HepG2 (cell line): Measurements from ENCODE around the gene SPG7. TPM values are rescaled to one million over a fixed set of nuclear protein-coding genes. Genes with fewer than 3 reads are reported as not detected.

Experiments used
- ATRX ChIP-seq: sonication (generic); formaldehyde crosslinking; IDR thresholded peaks from 2 replicates; pipeline ENCODE4 v1.4.0; 2020; ENCODE audit warnings: missing genetic modification reagents, borderline replicate concordance
- CEBPG ChIP-seq: IDR thresholded peaks from 2 replicates; pipeline ENCODE4 v1.6.1; 2016
- NFE2 ChIP-seq: sonication (generic); formaldehyde crosslinking; IDR thresholded peaks from 2 replicates; pipeline ENCODE4 v1.4.0; 2020; ENCODE audit warnings: missing genetic modification reagents
- PHF5A ChIP-seq: IDR thresholded peaks from one replicate; pipeline ENCODE4 v1.6.1; 2018; ENCODE audit warnings: low read depth, missing genetic modification reagents; ENCODE audit not compliant: unreplicated experiment
- RBM39 ChIP-seq: fragments of 200-400 bp; formaldehyde crosslinking; IDR thresholded peaks from one replicate; pipeline ENCODE4 v1.6.1; 2018; ENCODE audit warnings: antibody characterized with exemption, mild to moderate bottlenecking, low read depth, low read length; ENCODE audit not compliant: poor library complexity, severe bottlenecking
- RFX3 ChIP-seq: IDR thresholded peaks from 2 replicates; pipeline ENCODE4 v1.6.1; 2016; ENCODE audit warnings: missing biosample characterization, missing genetic modification reagents
- SPEN ChIP-seq: sonication (generic); formaldehyde crosslinking; IDR thresholded peaks from 2 replicates; pipeline ENCODE4 v1.5.1; 2020; ENCODE audit warnings: low read depth, mild to moderate bottlenecking, missing genetic modification reagents
- TEAD3 ChIP-seq: optimal IDR thresholded peaks from 2 replicates; pipeline ENCODE3; 2016; ENCODE audit warnings: borderline replicate concordance
- ZFP82 ChIP-seq: sonication (generic); formaldehyde crosslinking; IDR thresholded peaks from 2 replicates; pipeline ENCODE4 v1.5.1; 2020; ENCODE audit warnings: mild to moderate bottlenecking, missing genetic modification reagents, borderline replicate concordance
- ZNF383 ChIP-seq: sonication (generic); formaldehyde crosslinking; IDR thresholded peaks from 2 replicates; pipeline ENCODE4 v1.4.0; 2020; ENCODE audit warnings: missing genetic modification reagents, mild to moderate bottlenecking, borderline replicate concordance
- ZNF564 ChIP-seq: sonication (generic); formaldehyde crosslinking; IDR thresholded peaks from 2 replicates; pipeline ENCODE4 v1.8.1; 2023; ENCODE audit warnings: mild to moderate bottlenecking, missing genetic modification reagents
- ZNF788 ChIP-seq: sonication (generic); formaldehyde crosslinking; IDR thresholded peaks from 2 replicates; pipeline ENCODE4 v1.5.0; 2020; ENCODE audit warnings: mild to moderate bottlenecking, missing genetic modification reagents, borderline replicate concordance
- ZNF790 ChIP-seq: sonication (generic); formaldehyde crosslinking; IDR thresholded peaks from 2 replicates; pipeline ENCODE4 v1.8.0; 2022; ENCODE audit warnings: missing genetic modification reagents, mild to moderate bottlenecking, borderline replicate concordance
- polyA plus RNA-seq, 8 experiments: library from polyadenylated mRNA; depleted of rRNA in 3 of 8; stranded (reverse) in 7 of 8; unstranded in 1 of 8; fragments of >200 nt; fragmentation: Illumina TruSeq in 4 of 8; extraction: Trizol in 4 of 8; gene quantifications; 2 replicates each; pipeline versions ENCODE4 v1.2.1 to v1.2.3, GENCODE V29; 2011 to 2016; ENCODE audit warnings: low read depth in 4 of 8, missing spikeins in 1 of 8, mixed read lengths in 1 of 8; ENCODE audit not compliant: insufficient read depth in 1 of 8
- total RNA-seq, 5 experiments: library from RNA; depleted of rRNA; stranded (reverse); fragments of >200 nt; fragmentation: Illumina TruSeq; extraction: Trizol; gene quantifications; 2 replicates each; pipeline ENCODE4 v1.2.3, GENCODE V29; 2016; ENCODE audit warnings: low read depth in 1 of 5
- TF ChIP-seq, protein P1 (sequence below): IDR thresholded peaks from 2 replicates; pipeline ENCODE4 v1.6.1; 2016; ENCODE audit warnings: control low read depth
- TF ChIP-seq, protein P2 (sequence below): sonication (generic); formaldehyde crosslinking; IDR thresholded peaks from 2 replicates; pipeline ENCODE4 v1.5.0; 2020; ENCODE audit warnings: mild to moderate bottlenecking, missing genetic modification reagents
- TF ChIP-seq, protein P3 (sequence below): sonication (generic); formaldehyde crosslinking; IDR thresholded peaks from 2 replicates; pipeline ENCODE4 v1.4.0; 2020; ENCODE audit warnings: missing genetic modification reagents
- TF ChIP-seq, protein P4 (sequence below): sonication (generic); formaldehyde crosslinking; IDR thresholded peaks from 2 replicates; pipeline ENCODE4 v1.4.0; 2020; ENCODE audit warnings: mild to moderate bottlenecking, missing genetic modification reagents
- TF ChIP-seq, protein P5 (sequence below): sonication (generic); formaldehyde crosslinking; IDR thresholded peaks from 2 replicates; pipeline ENCODE4 v1.5.1; 2020; ENCODE audit warnings: mild to moderate bottlenecking, missing genetic modification reagents, borderline replicate concordance

Gene SPG7
- total and polyA plus RNA-seq, 2 of the 13 experiments (the other 11 are each of a cell fraction or from before 2014, with no cell fraction given) = 66.0 to 136 TPM

DNA sequence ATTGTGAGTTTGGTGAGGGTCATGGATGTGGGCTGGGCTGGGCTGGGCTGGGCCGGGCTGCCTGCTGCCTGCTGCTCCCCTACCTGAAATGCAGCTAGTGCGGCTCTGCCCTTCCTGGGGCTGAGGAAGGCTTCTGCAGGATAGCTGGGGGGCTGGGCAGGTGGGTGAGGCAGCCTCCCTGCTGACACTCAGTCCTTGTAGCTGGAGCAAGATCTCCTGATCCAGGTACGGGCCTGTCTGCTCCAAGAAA, 57.0 kb downstream of the SPG7 start (continued):
- peak; percentile 2 for TF ChIP-seq PHF5A
- TF ChIP-seq, protein P1, sequence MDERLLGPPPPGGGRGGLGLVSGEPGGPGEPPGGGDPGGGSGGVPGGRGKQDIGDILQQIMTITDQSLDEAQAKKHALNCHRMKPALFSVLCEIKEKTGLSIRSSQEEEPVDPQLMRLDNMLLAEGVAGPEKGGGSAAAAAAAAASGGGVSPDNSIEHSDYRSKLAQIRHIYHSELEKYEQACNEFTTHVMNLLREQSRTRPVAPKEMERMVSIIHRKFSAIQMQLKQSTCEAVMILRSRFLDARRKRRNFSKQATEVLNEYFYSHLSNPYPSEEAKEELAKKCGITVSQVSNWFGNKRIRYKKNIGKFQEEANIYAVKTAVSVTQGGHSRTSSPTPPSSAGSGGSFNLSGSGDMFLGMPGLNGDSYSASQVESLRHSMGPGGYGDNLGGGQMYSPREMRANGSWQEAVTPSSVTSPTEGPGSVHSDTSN (CRISPR knock-in tag) = no peak
- TF ChIP-seq ZNF564 = 0 out of 2 replicates have a peak, but pooled peaks have one; percentile 9
- TF ChIP-seq CEBPG (CRISPR knock-in tag) = no peak
- TF ChIP-seq, protein P2, sequence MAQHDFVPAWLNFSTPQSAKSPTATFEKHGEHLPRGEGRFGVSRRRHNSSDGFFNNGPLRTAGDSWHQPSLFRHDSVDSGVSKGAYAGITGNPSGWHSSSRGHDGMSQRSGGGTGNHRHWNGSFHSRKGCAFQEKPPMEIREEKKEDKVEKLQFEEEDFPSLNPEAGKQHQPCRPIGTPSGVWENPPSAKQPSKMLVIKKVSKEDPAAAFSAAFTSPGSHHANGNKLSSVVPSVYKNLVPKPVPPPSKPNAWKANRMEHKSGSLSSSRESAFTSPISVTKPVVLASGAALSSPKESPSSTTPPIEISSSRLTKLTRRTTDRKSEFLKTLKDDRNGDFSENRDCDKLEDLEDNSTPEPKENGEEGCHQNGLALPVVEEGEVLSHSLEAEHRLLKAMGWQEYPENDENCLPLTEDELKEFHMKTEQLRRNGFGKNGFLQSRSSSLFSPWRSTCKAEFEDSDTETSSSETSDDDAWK (CRISPR knock-in tag) = no peak
- peak; percentile 13; the same call in 1 of the 2 replicates for TF ChIP-seq SPEN
- TF ChIP-seq NFE2 (CRISPR knock-in tag) = no peak
- no peak for TF ChIP-seq ZFP82 (CRISPR knock-in tag)
- no peak for TF ChIP-seq ATRX (CRISPR knock-in tag)
- TF ChIP-seq RFX3 (CRISPR knock-in tag) = no peak
- TF ChIP-seq RBM39 = no peak
- no peak for TF ChIP-seq TEAD3 (CRISPR knock-in tag)
- TF ChIP-seq, protein P3, sequence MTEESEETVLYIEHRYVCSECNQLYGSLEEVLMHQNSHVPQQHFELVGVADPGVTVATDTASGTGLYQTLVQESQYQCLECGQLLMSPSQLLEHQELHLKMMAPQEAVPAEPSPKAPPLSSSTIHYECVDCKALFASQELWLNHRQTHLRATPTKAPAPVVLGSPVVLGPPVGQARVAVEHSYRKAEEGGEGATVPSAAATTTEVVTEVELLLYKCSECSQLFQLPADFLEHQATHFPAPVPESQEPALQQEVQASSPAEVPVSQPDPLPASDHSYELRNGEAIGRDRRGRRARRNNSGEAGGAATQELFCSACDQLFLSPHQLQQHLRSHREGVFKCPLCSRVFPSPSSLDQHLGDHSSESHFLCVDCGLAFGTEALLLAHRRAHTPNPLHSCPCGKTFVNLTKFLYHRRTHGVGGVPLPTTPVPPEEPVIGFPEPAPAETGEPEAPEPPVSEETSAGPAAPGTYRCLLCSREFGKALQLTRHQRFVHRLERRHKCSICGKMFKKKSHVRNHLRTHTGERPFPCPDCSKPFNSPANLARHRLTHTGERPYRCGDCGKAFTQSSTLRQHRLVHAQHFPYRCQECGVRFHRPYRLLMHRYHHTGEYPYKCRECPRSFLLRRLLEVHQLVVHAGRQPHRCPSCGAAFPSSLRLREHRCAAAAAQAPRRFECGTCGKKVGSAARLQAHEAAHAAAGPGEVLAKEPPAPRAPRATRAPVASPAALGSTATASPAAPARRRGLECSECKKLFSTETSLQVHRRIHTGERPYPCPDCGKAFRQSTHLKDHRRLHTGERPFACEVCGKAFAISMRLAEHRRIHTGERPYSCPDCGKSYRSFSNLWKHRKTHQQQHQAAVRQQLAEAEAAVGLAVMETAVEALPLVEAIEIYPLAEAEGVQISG (CRISPR knock-in tag) = no peak
- TF ChIP-seq ZNF790 = 0 out of 2 replicates have a peak, but pooled peaks have one; percentile 44
- no peak for TF ChIP-seq ZNF383
- TF ChIP-seq ZNF788 = no peak
- TF ChIP-seq, protein P4, sequence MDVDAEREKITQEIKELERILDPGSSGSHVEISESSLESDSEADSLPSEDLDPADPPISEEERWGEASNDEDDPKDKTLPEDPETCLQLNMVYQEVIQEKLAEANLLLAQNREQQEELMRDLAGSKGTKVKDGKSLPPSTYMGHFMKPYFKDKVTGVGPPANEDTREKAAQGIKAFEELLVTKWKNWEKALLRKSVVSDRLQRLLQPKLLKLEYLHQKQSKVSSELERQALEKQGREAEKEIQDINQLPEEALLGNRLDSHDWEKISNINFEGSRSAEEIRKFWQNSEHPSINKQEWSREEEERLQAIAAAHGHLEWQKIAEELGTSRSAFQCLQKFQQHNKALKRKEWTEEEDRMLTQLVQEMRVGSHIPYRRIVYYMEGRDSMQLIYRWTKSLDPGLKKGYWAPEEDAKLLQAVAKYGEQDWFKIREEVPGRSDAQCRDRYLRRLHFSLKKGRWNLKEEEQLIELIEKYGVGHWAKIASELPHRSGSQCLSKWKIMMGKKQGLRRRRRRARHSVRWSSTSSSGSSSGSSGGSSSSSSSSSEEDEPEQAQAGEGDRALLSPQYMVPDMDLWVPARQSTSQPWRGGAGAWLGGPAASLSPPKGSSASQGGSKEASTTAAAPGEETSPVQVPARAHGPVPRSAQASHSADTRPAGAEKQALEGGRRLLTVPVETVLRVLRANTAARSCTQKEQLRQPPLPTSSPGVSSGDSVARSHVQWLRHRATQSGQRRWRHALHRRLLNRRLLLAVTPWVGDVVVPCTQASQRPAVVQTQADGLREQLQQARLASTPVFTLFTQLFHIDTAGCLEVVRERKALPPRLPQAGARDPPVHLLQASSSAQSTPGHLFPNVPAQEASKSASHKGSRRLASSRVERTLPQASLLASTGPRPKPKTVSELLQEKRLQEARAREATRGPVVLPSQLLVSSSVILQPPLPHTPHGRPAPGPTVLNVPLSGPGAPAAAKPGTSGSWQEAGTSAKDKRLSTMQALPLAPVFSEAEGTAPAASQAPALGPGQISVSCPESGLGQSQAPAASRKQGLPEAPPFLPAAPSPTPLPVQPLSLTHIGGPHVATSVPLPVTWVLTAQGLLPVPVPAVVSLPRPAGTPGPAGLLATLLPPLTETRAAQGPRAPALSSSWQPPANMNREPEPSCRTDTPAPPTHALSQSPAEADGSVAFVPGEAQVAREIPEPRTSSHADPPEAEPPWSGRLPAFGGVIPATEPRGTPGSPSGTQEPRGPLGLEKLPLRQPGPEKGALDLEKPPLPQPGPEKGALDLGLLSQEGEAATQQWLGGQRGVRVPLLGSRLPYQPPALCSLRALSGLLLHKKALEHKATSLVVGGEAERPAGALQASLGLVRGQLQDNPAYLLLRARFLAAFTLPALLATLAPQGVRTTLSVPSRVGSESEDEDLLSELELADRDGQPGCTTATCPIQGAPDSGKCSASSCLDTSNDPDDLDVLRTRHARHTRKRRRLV (CRISPR knock-in tag) = no peak
- TF ChIP-seq, protein P5, sequence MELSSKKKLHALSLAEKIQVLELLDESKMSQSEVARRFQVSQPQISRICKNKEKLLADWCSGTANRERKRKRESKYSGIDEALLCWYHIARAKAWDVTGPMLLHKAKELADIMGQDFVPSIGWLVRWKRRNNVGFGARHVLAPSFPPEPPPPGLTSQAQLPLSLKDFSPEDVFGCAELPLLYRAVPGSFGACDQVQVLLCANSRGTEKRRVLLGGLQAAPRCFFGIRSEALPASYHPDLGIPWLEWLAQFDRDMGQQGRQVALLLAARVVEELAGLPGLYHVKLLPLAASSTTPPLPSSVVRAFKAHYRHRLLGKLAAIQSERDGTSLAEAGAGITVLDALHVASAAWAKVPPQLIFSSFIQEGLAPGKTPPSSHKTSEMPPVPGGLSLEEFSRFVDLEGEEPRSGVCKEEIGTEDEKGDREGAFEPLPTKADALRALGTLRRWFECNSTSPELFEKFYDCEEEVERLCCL (CRISPR knock-in tag) = no peak
